Sigmoid colon (tissue), 7 donors: ENCODE results near the gene VILL. TPM values are rescaled to one million over a fixed set of nuclear protein-coding genes. Genes with fewer than 3 reads are reported as not detected.
A peak's percentile ranks its signal among the peaks of the same experiment; 100 is the strongest.
"Not testable (repeated sequence)": the region's sequence is repeated elsewhere in the genome, so short reads cannot be mapped to it uniquely, and the experiment has no call there.

Source experiments
- DNase-seq: peaks from one replicate; pipeline ENCODE4 v3.0.0-alpha.2; 2019
- H3K27ac ChIP-seq, 4 donors: fragments of 200-600 bp; sonication (generic); one replicate each; pipeline ENCODE4 v1.5.1; 2016 to 2019; ENCODE audit warnings: mild to moderate bottlenecking in 1 of 4
- H3K27me3 ChIP-seq, 3 donors: fragments of 200-600 bp; sonication (generic); one replicate each; pipeline ENCODE4 v1.5.1; 2019; ENCODE audit warnings: mild to moderate bottlenecking in 1 of 3
- H3K36me3 ChIP-seq, 4 donors: fragments of 200-600 bp; sonication (generic); one replicate each; pipeline ENCODE4 v1.5.1; 2016 to 2019
- H3K4me1 ChIP-seq, 4 donors: fragments of 200-600 bp; sonication (generic); one replicate each; pipeline ENCODE4 v1.5.1; 2017 to 2019
- H3K4me3 ChIP-seq, 4 donors: fragments of 200-600 bp; sonication (generic); one replicate each; pipeline ENCODE4 v1.5.1; 2017 to 2019; ENCODE audit warnings: mild to moderate bottlenecking in 2 of 4, moderate library complexity in 1 of 4
- H3K9me3 ChIP-seq, 4 donors: fragments of 200-600 bp in 3 of 4; sonication (generic) in 3 of 4; one replicate each; pipeline versions ENCODE4 v1.5.1 to v1.6.1; 2013 to 2019
- EP300 ChIP-seq, 4 donors: sonication (generic); formaldehyde crosslinking; IDR thresholded peaks; one replicate each; pipeline ENCODE4 v1.6.1; 2017; ENCODE audit warnings: antibody characterized with exemption in 4 of 4
- POLR2A ChIP-seq, 2 donors: fragments of 450-650 bp; IDR thresholded peaks; one replicate each; pipeline ENCODE4 v1.6.1; 2016; ENCODE audit warnings: antibody characterized with exemption in 2 of 2, mild to moderate bottlenecking in 2 of 2, moderate library complexity in 2 of 2
- POLR2AphosphoS5 ChIP-seq, 4 donors: sonication (generic); formaldehyde crosslinking; IDR thresholded peaks; one replicate each; pipeline ENCODE4 v1.6.1; 2017; ENCODE audit warnings: antibody characterized with exemption in 4 of 4
- WGBS, 2 donors: extraction: QIAGEN DNeasy Blood & Tissue Kit; methylation state at CpG; one replicate each; pipeline ENCODE4 v1.1.7; 2013; 5-methylcytosine and 5-hydroxymethylcytosine counted together
- intact Hi-C: fragments of 100-400 bp; cut with DNase I; formaldehyde crosslinking; loops from one replicate; pipeline ENCODE4 v1.15.1; 2023
- polyA plus RNA-seq, 3 donors: library from polyadenylated mRNA; stranded (reverse); fragments of 200-250 nt; gene quantifications; one replicate each; pipeline ENCODE4 v1.2.3, GENCODE V29; 2013
- total RNA-seq, 4 donors: library from RNA; depleted of rRNA; stranded (reverse); fragments of >200 nt; gene quantifications; one replicate each; pipeline ENCODE4 v1.1.0, GENCODE V29; 2016
- TF ChIP-seq, protein P1 (sequence below), 4 experiments: fragments of 450-650 bp in 3 of 4; fragments of 200-600 bp in 1 of 4; IDR thresholded peaks; one replicate each; pipeline ENCODE4 v1.5.1; 2016 to 2019; ENCODE audit warnings: antibody characterized with exemption in 4 of 4, mild to moderate bottlenecking in 3 of 4, moderate library complexity in 2 of 4
- donor health status: healthy with polysubstance abuse.
- donor health status: Bipolar disorder and iron deficiency.
- donor health status: healthy.

VILL gene
- total and polyA plus RNA-seq, 7 donors: 5.3 to 175 (median 8.3) TPM

DNA sequence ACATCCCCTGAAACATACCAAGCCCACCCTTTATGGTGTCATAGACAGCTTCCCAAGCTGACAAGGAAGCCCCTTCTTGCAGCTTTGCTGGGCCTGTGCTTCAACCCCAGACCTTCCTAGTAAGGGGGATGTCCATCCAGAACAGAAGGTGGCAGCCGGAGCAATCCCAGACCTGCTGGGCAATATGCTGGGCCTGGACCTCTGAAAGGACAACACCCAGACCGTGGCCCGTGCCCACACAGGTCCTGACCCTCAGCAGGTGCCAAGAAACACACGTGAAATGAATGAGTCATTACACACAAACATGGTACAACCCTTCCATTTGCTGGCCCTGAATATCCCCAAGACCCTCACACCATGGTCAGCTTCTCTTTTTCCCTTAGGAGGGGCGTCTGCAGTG, 19.8 kb upstream of the VILL start:
- no peak for TF ChIP-seq EP300 (IDR thresholded peaks at IDR 0.05)
- no peak for TF ChIP-seq POLR2AphosphoS5 (IDR thresholded peaks at IDR 0.05)
- TF ChIP-seq, protein P1, sequence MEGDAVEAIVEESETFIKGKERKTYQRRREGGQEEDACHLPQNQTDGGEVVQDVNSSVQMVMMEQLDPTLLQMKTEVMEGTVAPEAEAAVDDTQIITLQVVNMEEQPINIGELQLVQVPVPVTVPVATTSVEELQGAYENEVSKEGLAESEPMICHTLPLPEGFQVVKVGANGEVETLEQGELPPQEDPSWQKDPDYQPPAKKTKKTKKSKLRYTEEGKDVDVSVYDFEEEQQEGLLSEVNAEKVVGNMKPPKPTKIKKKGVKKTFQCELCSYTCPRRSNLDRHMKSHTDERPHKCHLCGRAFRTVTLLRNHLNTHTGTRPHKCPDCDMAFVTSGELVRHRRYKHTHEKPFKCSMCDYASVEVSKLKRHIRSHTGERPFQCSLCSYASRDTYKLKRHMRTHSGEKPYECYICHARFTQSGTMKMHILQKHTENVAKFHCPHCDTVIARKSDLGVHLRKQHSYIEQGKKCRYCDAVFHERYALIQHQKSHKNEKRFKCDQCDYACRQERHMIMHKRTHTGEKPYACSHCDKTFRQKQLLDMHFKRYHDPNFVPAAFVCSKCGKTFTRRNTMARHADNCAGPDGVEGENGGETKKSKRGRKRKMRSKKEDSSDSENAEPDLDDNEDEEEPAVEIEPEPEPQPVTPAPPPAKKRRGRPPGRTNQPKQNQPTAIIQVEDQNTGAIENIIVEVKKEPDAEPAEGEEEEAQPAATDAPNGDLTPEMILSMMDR (IDR thresholded peaks at IDR 0.05): no peak
- no peak for TF ChIP-seq POLR2A (IDR thresholded peaks at IDR 0.05)
- Histone ChIP-seq H3K27me3 (no peaks in the 10 kb centered on the region), H3K27ac (no peak overlapping the region), H3K4me3 (no peak overlapping the region), H3K36me3 (peaks cover 6 to 40% (median 15%) of the 10 kb centered on the region in 4 donors), H3K9me3 (no peaks in the 10 kb centered on the region), H3K4me1 (peaks cover 0 to 7% (median 5%) of the 10 kb centered on the region in 4 donors)
- intact Hi-C loops: no loop called here
- no peak for DNase-seq
- WGBS, 2 donors: 79 to 92% methylated on average over 5 of the region's 5 CpGs

DNA sequence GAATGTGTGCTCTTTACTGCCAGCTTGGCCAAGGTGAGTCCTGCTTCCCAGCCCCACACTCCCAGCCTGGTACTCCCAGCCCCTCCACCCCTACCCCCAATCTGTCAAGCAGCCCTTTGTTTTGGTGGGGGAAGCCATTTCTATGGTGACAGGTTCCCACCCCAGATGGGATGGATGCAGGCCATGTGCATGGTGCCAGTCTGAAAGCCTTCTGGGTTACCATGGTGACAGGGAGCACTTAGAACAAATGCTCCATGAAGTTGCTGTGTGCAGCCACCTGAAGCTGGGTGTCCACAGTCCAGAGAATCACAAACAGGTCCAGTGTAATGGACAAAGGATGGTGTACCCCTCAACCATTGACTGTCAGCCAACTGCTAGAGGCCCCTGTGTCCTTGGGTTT, 19.1 kb upstream of the VILL start:
- peaks cover 6 to 46% (median 20%) of the 10 kb centered on the region in 4 donors for H3K36me3 ChIP-seq
- TF ChIP-seq POLR2AphosphoS5 (IDR thresholded peaks at IDR 0.05) (no peak), POLR2A (IDR thresholded peaks at IDR 0.05) (no peak), EP300 (IDR thresholded peaks at IDR 0.05) (no peak)
- TF ChIP-seq, protein P1 (IDR thresholded peaks at IDR 0.05): no peak
- no peaks in the 10 kb centered on the region for H3K9me3 ChIP-seq
- H3K27ac ChIP-seq: no peak overlapping the region
- no peak for DNase-seq
- H3K4me1 ChIP-seq: peaks cover 0 to 7% (median 5%) of the 10 kb centered on the region in 4 donors
- H3K27me3 ChIP-seq: no peaks in the 10 kb centered on the region
- H3K4me3 ChIP-seq: no peak overlapping the region
- intact Hi-C loops: no loop called here

DNA sequence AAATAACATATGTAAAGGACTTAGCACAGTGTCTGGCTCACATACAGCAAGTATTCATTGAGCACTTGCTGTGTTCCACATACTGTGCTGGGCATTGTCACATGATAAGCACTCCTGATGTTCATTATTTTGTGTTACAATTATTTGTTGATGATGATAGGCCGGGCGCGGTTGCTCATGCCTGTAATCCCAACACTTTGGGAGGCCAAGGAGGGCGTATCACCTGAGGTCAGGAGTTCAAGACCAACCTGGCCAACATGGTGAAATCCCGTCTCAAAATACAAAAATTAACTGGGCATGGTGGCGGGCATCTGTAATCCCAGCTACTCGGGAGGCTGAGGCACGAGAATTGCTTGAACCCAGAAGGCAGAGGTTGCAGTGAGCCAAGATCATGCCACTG, 18.5 kb upstream of the VILL start:
- 82 to 94% methylated on average over 8 of the region's 8 CpGs for WGBS, 2 donors
- H3K27me3 ChIP-seq, H3K9me3 ChIP-seq, H3K4me3 ChIP-seq, H3K27ac ChIP-seq, H3K4me1 ChIP-seq, DNase-seq, intact Hi-C loops: not testable (repeated sequence)
- H3K36me3 ChIP-seq: peaks cover 10 to 52% (median 24%) of the 10 kb centered on the region in 4 donors

DNA sequence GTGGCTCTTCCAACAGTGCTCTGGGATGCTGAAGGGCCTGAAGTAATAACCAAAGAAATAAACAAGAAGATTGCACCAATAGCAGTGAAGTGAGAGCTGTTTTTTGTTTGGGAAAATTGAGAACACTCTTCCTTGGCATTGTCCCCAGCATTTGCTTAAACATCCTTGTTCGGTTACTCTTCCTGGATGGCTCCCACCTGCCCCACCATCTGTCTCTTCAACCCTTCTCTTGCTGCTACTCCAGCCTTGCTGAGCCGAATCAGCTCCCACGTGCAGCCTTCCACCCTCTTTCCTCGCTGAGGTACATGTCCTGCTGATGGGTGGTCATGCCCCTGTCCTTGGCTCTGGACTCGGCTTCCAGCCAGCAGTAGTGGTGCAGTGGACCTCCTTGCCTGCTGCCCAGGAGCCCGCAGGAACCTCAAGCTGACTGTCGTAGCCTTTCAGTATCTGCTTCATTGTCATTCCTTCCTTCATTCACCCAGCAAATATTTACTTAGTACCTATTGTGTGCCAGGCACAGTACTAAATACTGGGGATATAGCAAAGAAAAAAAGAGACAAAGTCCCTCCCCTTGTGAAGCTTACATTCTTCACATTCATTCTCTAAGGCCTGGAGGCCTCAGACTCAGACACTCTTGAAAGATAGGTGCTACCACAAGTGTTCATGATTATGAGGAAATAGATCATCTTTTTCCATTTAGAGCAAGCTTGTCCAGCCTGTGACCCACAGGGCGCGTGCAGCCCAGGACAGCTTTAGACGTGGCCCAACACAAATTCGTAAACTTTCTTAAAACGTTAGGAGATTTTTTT, 17.1 kb upstream of the VILL start:
- Histone ChIP-seq H3K36me3 (peaks cover 10 to 60% (median 24%) of the 10 kb centered on the region in 4 donors), H3K9me3 (no peaks in the 10 kb centered on the region), H3K4me1 (no peaks in the 10 kb centered on the region), H3K27ac (no peak overlapping the region), H3K4me3 (no peak overlapping the region), H3K27me3 (no peaks in the 10 kb centered on the region)
- intact Hi-C loops: no loop called here
- 72 to 78% methylated on average over 12 of the region's 12 CpGs for WGBS, 2 donors
- TF ChIP-seq POLR2A (IDR thresholded peaks at IDR 0.05): no peak
- no peak for TF ChIP-seq EP300 (IDR thresholded peaks at IDR 0.05)
- TF ChIP-seq POLR2AphosphoS5 (IDR thresholded peaks at IDR 0.05): no peak
- TF ChIP-seq, protein P1 (IDR thresholded peaks at IDR 0.05): no peak
- peak; percentile 84 for DNase-seq

DNA sequence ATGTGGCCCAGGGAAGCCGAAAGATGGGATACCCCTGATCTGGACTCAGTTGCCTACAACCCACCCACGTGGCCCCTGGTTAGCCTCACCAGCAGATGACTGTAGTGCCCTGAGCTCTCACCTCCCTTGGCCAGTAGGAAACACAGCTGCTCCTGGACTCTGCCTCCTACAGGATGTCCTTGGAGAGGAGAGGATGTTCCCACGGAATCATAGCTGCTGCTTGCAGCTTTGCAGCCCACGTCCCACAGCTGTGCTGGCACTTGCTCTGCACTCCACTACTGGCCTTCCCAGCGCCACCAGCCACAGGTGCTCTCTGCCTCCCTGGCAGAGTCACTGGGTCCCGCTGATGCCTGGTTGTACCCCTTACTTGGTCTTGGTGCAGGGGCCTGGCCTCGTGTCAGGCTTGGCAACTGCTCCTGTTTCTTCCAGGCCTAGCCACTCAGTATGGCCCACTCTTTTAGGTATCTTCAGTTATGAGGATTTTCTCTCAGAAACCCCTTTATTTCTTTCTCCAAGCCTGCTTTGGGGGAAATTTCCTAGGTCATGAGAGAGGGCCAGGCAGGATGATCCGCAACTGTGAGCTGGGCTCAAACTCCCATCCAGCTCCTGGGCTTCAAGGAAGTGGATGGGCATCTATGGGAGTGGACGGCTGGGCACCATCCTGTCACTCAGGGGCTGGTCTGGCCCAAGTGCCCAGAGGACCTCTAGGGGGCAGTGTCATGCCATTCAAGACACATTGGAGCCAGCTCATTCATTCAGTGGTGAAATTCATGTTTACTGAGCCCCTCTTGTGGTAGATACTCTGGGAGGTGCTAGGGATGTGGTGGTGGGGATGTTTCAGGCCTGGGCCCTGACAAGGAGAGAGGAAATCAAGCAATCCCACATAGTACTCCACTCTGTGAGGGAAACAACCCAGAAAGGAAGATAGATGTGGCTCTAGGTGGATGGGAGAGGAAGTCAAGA, 16.2 kb upstream of the VILL start:
- intact Hi-C loops: no loop called here
- 63 to 77% methylated on average over 9 of the region's 9 CpGs for WGBS, 2 donors
- H3K27ac ChIP-seq: no peak overlapping the region
- peaks cover 10 to 54% (median 20%) of the 10 kb centered on the region in 4 donors for H3K36me3 ChIP-seq
- no peaks in the 10 kb centered on the region for H3K4me1 ChIP-seq
- no peaks in the 10 kb centered on the region for H3K27me3 ChIP-seq
- TF ChIP-seq, protein P1 (IDR thresholded peaks at IDR 0.05): peak; percentile 41 to 63 (median 53)
- no peak for TF ChIP-seq POLR2AphosphoS5 (IDR thresholded peaks at IDR 0.05)
- no peaks in the 10 kb centered on the region for H3K9me3 ChIP-seq
- no peak overlapping the region for H3K4me3 ChIP-seq
- no peak for DNase-seq
